GM12873 (cell line): ENCODE data around the gene CCDC117.

Experiments
- CTCF ChIP-seq: IDR thresholded peaks from 2 replicates; pipeline ENCODE4 v1.5.1; 2012; ENCODE audit warnings: low read depth, mild to moderate bottlenecking, moderate library complexity, low read length, control low read depth; ENCODE audit not compliant: insufficient read depth; ENCODE audit errors: missing control alignments

Gene CCDC117

GRCh38 chr22:28813772-28814518, 41.5 kb downstream of the CCDC117 start:
- TF ChIP-seq CTCF, result no peak

DNA sequence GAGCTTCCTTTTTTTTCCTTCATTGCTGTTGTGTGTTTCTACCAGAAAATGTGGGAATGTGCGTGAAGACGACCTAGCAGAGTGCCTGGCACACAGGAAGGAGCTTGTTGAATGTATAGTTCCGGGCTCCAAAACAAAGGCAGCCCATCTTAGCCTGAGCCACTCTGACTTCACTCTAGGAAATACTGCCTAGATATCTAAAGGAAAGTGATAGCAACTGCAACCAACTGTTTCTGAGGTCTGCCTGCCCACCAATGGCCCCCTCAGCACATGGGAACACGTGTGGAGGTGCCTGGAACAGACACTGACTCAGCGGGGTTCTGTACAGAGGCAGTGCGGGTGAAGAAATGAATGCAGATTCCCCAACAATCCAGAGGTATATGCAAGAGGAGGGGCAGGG, 42.6 kb downstream of the CCDC117 start:
- TF ChIP-seq CTCF, result no peak

GRCh38 chr22:28815729-28816128, 43.2 kb downstream of the CCDC117 start:
- no peak for TF ChIP-seq CTCF

GRCh38 chr22:28817064-28817463, 44.6 kb downstream of the CCDC117 start:
- TF ChIP-seq CTCF, result no peak

GRCh38 chr22:28817919-28818859, 45.7 kb downstream of the CCDC117 start:
- TF ChIP-seq CTCF, result no peak

DNA sequence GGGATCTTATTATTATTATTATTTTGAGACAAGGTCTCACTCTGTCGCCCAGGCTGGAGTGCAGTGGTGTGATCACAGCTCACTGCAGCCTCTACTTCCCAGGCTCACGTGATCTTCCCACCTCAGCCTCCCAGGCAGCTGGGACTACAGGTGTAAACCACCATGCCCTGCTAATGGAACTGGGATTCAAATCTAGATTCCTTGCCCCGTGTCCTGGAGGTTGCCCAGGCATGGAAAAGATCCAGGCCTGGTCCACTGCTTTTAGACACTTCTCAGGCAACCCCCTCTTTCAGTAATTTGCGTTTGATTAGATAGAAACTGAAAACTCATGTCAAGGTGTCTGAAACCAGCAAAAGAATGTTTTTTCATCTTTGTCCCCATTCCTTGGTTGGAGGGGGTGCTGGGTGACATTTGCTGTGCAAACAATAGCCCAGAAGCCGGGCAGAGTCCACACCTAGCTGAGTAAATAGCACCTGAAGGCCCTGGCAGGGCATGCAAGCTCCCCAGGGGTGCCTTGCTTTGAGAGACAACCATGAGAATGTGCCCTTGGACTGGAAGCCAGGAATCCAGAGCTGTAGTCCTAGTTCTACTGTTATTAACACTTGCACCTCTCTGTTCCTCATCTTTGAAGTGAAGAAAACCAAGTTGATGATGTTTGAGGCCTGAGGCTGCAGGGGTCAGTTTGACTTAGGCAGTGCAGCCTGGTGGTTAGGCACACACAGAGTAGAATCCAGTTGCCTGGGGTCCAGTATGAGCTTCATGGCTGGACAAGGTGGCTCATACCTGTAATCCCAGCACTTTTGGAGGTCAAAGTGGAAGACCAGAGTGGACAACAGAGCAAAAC, 47.0 kb downstream of the CCDC117 start:
- no peak for TF ChIP-seq CTCF

DNA sequence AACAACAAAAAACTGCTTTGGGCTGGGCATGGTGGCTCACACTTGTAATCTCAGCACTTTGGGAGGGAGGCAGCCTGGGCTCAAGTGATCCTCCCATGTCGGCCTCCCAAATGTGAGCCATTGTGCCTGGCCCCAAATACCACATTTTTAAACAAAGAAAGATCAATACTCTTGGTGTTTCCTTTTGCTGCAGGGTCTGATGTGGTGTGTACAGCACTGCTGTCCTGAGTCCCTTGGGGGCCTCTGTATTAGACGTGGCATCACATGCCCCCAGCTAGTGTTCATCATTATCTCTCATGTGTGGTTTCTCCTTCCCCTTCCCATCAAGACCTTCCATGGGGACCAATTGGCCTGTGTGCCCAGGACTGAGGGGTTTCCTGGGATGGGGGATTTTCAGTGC, 48.4 kb downstream of the CCDC117 start:
- no peak for TF ChIP-seq CTCF
